Ovary (tissue), 3 donors: Measurements from ENCODE around the gene OR2L13.

Source experiments
- CTCF ChIP-seq, 3 donors: fragments of 450-650 bp in 2 of 3; fragments of 200-600 bp in 1 of 3; IDR thresholded peaks; one replicate each; pipeline versions ENCODE4 v1.5.1 to v1.8.0; 2016 to 2022; ENCODE audit warnings: antibody characterized with exemption in 3 of 3, mild to moderate bottlenecking in 1 of 3
- EP300 ChIP-seq: sonication (generic); formaldehyde crosslinking; IDR thresholded peaks from one replicate; pipeline ENCODE4 v1.6.1; 2017; ENCODE audit warnings: antibody characterized with exemption
- donor health status: DM: no; HTN: no; CAD: no.

- TF ChIP-seq CTCF (IDR thresholded peaks at IDR 0.05): no peak
- no peak for TF ChIP-seq EP300
These were observed 48.0 kb upstream of the OR2L13 start for GRCh38 chr1:248047008-248047407.
